HG03196 (cell line): Measurements from ENCODE around the gene FADS6.

ENCODE experiments used
- ATAC-seq: cut with Tn5 transposase; IDR thresholded peaks from one replicate; pipeline ENCODE4 v1.9.1; 2021; ENCODE audit not compliant: unreplicated experiment

FADS6 gene

DNA sequence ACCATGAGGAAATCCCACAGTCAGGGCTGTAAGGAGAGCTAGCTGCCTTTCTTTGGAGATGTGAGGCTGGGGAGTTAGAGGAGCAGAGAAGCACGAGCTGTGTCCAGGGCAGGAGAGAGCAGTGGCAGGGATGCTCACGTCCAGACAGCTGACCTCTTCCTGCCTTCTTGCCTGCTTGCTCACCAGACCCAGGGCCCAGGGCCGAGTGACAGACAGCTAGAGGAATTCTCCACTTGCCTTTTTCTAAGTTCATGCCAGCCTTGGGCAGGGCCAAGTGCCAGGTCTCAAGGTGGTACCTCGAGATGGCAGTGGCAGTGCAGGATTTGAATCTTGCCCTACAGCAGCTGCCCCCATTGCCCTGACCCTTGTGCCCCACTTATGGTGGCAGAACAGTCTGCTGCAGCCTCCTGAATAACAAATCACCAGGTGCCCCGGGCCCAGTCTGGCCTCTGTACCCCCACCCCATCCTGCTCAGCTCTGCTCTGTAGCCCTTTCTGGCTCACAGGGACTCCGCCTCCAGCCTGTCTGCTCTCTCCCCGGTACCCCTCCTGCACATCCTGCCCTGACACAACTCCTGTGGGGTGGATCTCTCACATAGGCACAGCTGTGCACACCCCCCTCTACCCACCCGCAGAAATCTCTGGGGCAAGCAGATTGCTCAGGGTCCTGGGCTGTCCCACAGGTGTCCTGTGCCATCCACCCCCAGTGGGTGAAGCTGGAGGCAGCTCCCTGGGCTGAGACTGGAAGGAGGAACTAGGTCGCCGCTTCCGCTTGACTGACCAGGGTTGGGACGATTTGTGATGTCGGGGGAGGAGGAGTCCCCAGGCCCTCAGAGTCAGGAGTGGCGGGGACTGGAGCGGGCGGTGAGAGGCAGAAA, 59.7 kb downstream of the FADS6 start:
- no peak for ATAC-seq

GRCh38 chr17:74832421-74832820, 61.0 kb downstream of the FADS6 start:
- ATAC-seq, result no peak

GRCh38 chr17:74831444-74832146, 61.8 kb downstream of the FADS6 start:
- ATAC-seq, result no peak

GRCh38 chr17:74830861-74831260, 62.6 kb downstream of the FADS6 start:
- no peak for ATAC-seq

DNA sequence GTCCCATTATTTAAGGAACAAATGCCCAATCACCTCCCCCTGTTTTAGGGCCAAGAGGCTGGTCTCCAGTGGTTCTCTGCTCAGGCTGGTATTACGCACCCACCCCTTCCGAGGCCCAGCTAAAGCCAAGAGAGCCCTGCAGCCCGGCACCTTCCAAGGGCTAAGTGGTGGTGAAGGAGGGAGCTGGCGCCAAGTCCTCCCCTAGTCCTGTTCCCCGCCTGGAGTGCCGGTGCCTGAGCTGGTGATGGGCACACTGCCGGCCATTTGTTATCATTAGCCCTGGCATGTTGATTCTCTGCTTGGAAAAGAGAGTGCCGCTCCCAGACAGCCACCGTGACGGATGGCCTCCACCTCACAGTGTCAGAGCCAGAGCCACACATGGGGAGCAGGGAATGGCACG, 65.6 kb downstream of the FADS6 start:
- no peak for ATAC-seq
